ENCODE measurements around the gene ZC3H4. TPM values are rescaled to one million over a fixed set of nuclear protein-coding genes. Genes with fewer than 3 reads are reported as not detected.

The ZC3H4 gene
- total RNA-seq, 4 donors from 2014 or later, result 19.1 to 36.7 (median 31.3) TPM

- 84 to 92% methylated on average over 14 to 16 of the region's 17 CpGs for WGBS, 2 donors
- no peaks in the 10 kb centered on the region for H3K9me3 ChIP-seq
- no peak for DNase-seq
- H3K4me3 ChIP-seq (replicated peaks in 1 of 3), result no peak overlapping the region
- intact Hi-C loops (cut with DNase I), result no loop called here
- no peaks in the 10 kb centered on the region for H3K36me3 ChIP-seq
- H3K4me1 ChIP-seq, result peaks cover 5 to 11% of the 10 kb centered on the region in 2 donors
- H3K27ac ChIP-seq, result no peak overlapping the region
- H3K27me3 ChIP-seq, result no peaks in the 10 kb centered on the region
- no peak for TF ChIP-seq POLR2A (IDR thresholded peaks at IDR 0.05)
- no peak for TF ChIP-seq CTCF (IDR thresholded peaks at IDR 0.05)
These were observed 74.2 kb downstream of the ZC3H4 start for GRCh38 chr19:47039239-47039874.

- Histone ChIP-seq H3K27ac (no peak overlapping the region), H3K27me3 (no peaks in the 10 kb centered on the region), H3K4me1 (peaks cover 5 to 11% of the 10 kb centered on the region in 2 donors), H3K36me3 (no peaks in the 10 kb centered on the region), H3K9me3 (no peaks in the 10 kb centered on the region), H3K4me3 (replicated peaks in 1 of 3) (no peak overlapping the region)
- DNase-seq, result no peak
- TF ChIP-seq POLR2A (IDR thresholded peaks at IDR 0.05) (no peak), CTCF (IDR thresholded peaks at IDR 0.05) (no peak)
- intact Hi-C loops (cut with DNase I), result no loop called here
- 57 to 80% methylated on average over 1 of the region's 1 CpG for WGBS, 2 donors
These were observed 75.8 kb downstream of the ZC3H4 start for GRCh38 chr19:47037766-47038165.

- Histone ChIP-seq H3K36me3 (no peaks in the 10 kb centered on the region), H3K27me3 (no peaks in the 10 kb centered on the region), H3K4me3 (replicated peaks in 1 of 3) (peak overlapping the region in 2 of 3 donors; percentile 23 to 25), H3K27ac (no peak overlapping the region), H3K9me3 (no peaks in the 10 kb centered on the region), H3K4me1 (peaks cover 5 to 11% of the 10 kb centered on the region in 2 donors)
- whole genome bisulfite sequencing, 2 donors, result 9 to 10% methylated on average over 26 of the region's 26 CpGs
- TF ChIP-seq POLR2A (IDR thresholded peaks at IDR 0.05) (no peak), CTCF (IDR thresholded peaks at IDR 0.05) (peak in 1 of 6 experiments; percentile 8)
- peak; percentile 8 to 29 for DNase-seq
- intact Hi-C loops (cut with DNase I), result no loop called here
These were observed 77.4 kb downstream of the ZC3H4 start for GRCh38 chr19:47036097-47036651.

GRCh38 chr19:47035127-47036096 lies 78.2 kb downstream of the ZC3H4 start:
- WGBS, 2 donors, result 10 to 11% methylated on average over 35 of the region's 35 CpGs
- H3K27ac ChIP-seq, result no peak overlapping the region
- intact Hi-C loops (cut with DNase I), result no loop called here

More at GRCh38 chr19:47035127-47036096, 78.2 kb downstream of the ZC3H4 start:
- Histone ChIP-seq H3K36me3 (no peaks in the 10 kb centered on the region), H3K27me3 (no peaks in the 10 kb centered on the region), H3K9me3 (no peaks in the 10 kb centered on the region), H3K4me1 (peaks cover 5 to 11% of the 10 kb centered on the region in 2 donors), H3K4me3 (replicated peaks in 1 of 3) (peak overlapping the region in 2 of 3 donors; percentile 23 to 25)
- DNase-seq, result peak; percentile 83 to 84
- peak; percentile 88 to 98 (median 96) for TF ChIP-seq CTCF (IDR thresholded peaks at IDR 0.05)
- peak in 1 of 2 donors; percentile 15 for TF ChIP-seq POLR2A (IDR thresholded peaks at IDR 0.05)

All from thyroid gland (tissue), 4 donors.